PFSK-1 (cell line): ENCODE results near the gene MARS2.

Experiments
- POLR2AphosphoS5 ChIP-seq: IDR thresholded peaks from 2 replicates; pipeline ENCODE4 v1.6.1; 2012; ENCODE audit warnings: low read depth, mild to moderate bottlenecking, control low read depth, low read length, moderate library complexity
- TAF1 ChIP-seq: IDR thresholded peaks from 2 replicates; pipeline ENCODE4 v1.6.1; 2012; ENCODE audit warnings: low read length, control low read depth, borderline replicate concordance; ENCODE audit not compliant: insufficient read depth
- TF ChIP-seq, protein P1 (sequence below), 2 experiments: IDR thresholded peaks; 2 replicates each; pipeline versions ENCODE4 v1.6.1 to v1.8.0; 2011 to 2012; ENCODE audit warnings: low read depth in 2 of 2, low read length in 2 of 2, control low read depth in 1 of 2, inconsistent platforms in 1 of 2, mild to moderate bottlenecking in 1 of 2, moderate library complexity in 1 of 2; ENCODE audit not compliant: insufficient read depth in 1 of 2

DNA sequence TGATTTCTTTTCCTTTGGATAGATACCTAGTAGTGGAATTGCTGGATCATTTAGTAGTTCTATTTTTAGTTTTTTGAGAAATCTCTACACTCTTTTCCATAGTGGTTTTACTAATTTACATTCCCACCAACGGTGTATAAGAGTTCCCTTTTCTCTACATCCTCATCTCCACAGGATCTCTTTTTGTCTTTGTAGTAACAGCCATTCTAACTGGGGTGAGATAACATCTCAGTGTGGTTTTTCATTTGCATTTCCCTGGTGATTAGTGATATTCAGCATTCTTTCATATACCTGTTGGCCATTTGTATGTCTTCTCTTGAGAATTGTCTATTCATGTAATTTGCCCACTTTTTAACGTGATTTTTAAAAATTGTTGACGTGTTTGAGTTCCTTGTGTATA, 43.5 kb upstream of the MARS2 start:
- TF ChIP-seq, protein P1, sequence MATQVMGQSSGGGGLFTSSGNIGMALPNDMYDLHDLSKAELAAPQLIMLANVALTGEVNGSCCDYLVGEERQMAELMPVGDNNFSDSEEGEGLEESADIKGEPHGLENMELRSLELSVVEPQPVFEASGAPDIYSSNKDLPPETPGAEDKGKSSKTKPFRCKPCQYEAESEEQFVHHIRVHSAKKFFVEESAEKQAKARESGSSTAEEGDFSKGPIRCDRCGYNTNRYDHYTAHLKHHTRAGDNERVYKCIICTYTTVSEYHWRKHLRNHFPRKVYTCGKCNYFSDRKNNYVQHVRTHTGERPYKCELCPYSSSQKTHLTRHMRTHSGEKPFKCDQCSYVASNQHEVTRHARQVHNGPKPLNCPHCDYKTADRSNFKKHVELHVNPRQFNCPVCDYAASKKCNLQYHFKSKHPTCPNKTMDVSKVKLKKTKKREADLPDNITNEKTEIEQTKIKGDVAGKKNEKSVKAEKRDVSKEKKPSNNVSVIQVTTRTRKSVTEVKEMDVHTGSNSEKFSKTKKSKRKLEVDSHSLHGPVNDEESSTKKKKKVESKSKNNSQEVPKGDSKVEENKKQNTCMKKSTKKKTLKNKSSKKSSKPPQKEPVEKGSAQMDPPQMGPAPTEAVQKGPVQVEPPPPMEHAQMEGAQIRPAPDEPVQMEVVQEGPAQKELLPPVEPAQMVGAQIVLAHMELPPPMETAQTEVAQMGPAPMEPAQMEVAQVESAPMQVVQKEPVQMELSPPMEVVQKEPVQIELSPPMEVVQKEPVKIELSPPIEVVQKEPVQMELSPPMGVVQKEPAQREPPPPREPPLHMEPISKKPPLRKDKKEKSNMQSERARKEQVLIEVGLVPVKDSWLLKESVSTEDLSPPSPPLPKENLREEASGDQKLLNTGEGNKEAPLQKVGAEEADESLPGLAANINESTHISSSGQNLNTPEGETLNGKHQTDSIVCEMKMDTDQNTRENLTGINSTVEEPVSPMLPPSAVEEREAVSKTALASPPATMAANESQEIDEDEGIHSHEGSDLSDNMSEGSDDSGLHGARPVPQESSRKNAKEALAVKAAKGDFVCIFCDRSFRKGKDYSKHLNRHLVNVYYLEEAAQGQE (IDR thresholded peaks at IDR 0.05; ENCODE audit: insufficient read depth in 1 of 2, low read depth in 2 of 2, low read length in 2 of 2), result no peak
- TF ChIP-seq POLR2AphosphoS5 (no peak), TAF1 (no peak)
